ENCODE results near the gene PGS1.

Gene PGS1

DNA sequence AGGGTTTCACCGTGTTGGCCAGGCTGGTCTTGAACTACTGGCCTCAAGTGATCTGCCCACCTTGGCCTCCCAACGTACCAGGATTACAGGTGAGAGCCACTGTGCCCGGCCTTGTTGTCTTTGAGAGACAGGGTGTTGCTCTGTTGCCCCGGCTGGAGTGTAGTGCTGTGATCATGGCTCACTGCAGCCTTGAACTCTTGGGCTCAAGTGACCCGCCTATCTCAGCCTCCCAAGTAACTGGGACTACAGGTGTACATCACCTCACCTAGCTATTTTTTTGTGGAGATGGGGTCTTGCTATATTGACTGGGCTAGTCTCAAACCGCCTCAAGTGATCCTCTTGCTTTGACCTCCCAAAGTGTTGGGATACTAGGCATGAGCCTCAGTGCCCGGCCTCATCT, 68.4 kb downstream of the PGS1 start:
- DNase-seq, result no peak
- Mint-ChIP-seq H3K4me3 (no peak overlapping the region), H3K27me3 (ENCODE audit: low read depth, poor library complexity) (peaks cover 14% of the 10 kb centered on the region), H3K27ac (no peak overlapping the region), H3K9me3 (peaks cover 3% of the 10 kb centered on the region), H3K4me1 (peaks cover 28% of the 10 kb centered on the region), H3K36me3 (ENCODE audit: low read depth) (no peaks in the 10 kb centered on the region)
- TF ChIP-seq, protein P1, sequence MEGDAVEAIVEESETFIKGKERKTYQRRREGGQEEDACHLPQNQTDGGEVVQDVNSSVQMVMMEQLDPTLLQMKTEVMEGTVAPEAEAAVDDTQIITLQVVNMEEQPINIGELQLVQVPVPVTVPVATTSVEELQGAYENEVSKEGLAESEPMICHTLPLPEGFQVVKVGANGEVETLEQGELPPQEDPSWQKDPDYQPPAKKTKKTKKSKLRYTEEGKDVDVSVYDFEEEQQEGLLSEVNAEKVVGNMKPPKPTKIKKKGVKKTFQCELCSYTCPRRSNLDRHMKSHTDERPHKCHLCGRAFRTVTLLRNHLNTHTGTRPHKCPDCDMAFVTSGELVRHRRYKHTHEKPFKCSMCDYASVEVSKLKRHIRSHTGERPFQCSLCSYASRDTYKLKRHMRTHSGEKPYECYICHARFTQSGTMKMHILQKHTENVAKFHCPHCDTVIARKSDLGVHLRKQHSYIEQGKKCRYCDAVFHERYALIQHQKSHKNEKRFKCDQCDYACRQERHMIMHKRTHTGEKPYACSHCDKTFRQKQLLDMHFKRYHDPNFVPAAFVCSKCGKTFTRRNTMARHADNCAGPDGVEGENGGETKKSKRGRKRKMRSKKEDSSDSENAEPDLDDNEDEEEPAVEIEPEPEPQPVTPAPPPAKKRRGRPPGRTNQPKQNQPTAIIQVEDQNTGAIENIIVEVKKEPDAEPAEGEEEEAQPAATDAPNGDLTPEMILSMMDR (IDR thresholded peaks at IDR 0.05), result no peak

DNA sequence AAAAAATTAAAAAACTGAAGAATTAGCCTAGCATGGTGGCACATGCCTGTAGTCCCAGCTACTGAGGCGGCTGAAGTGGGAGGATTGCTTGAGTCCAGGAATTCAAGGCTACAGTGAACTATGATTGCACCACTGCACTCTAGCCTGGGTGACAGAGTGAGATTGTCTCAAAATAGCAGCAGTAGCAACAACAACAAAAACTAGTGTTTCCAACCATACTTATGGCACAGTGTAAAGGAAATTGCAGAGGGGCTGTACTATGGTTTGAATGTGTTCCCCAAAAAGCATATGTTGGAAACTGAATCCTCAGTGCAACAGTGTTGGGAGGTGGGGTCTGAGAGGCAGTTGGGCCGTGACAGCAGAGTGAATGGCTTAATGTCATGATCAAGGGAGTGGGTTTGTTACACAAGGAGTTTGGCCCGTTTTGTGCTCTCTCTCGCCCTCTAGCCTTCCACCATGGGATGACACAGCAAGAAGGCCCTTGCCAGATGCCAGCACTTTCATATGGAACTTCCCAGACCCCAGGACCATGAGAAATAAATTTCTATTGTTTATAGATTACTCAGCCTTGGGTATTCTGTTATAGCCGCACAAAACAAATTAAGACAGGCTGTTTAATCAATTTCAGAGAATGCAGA, 70.0 kb downstream of the PGS1 start:
- H3K27ac Mint-ChIP-seq, result peak overlapping the region; percentile 43
- peaks cover 3% of the 10 kb centered on the region for H3K9me3 Mint-ChIP-seq
- H3K4me3 Mint-ChIP-seq, result no peak overlapping the region
- H3K27me3 Mint-ChIP-seq (ENCODE audit: low read depth, poor library complexity), result peaks cover 16% of the 10 kb centered on the region
- DNase-seq, result no peak
- TF ChIP-seq, protein P1 (IDR thresholded peaks at IDR 0.05), result peak; percentile 7
- no peaks in the 10 kb centered on the region for H3K36me3 Mint-ChIP-seq (ENCODE audit: low read depth)
- H3K4me1 Mint-ChIP-seq, result peaks cover 15% of the 10 kb centered on the region

DNA sequence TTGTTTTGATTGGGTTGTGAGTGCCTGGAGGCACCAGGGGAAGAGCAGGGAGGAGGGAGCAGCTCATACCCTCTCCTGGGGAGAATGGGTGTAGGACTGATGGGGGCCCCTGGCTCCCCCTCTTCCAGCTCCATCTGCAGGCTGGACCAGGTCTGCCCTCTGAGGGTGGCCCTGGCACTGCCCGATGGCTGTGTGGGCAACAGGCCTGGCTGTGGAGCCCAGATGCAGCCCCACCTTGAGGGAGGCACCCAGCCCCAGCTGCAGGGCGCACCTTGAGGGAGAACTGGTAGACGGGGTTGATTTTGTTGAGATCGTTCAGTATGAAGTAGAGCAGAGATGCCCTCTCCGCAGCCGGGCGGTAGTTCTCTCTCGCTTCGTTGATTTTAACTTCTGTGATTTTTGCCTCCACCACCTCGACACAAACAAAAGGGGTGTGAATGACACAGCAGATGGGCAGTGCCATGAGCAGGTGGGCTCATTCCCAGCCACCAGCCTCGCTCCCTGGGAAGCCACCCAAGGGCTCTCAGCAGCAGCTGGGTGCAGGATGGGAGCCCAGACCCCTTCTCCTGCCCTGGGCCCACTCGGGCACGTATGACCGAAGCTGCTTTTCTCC, 71.6 kb downstream of the PGS1 start:
- H3K36me3 Mint-ChIP-seq (ENCODE audit: low read depth), result no peaks in the 10 kb centered on the region
- no peak for DNase-seq
- H3K4me1 Mint-ChIP-seq, result peaks cover 7% of the 10 kb centered on the region
- peaks cover 14% of the 10 kb centered on the region for H3K27me3 Mint-ChIP-seq (ENCODE audit: low read depth, poor library complexity)
- no peak overlapping the region for H3K4me3 Mint-ChIP-seq
- no peak overlapping the region for H3K27ac Mint-ChIP-seq
- peaks cover 3% of the 10 kb centered on the region for H3K9me3 Mint-ChIP-seq
- TF ChIP-seq, protein P1 (IDR thresholded peaks at IDR 0.05), result no peak

DNA sequence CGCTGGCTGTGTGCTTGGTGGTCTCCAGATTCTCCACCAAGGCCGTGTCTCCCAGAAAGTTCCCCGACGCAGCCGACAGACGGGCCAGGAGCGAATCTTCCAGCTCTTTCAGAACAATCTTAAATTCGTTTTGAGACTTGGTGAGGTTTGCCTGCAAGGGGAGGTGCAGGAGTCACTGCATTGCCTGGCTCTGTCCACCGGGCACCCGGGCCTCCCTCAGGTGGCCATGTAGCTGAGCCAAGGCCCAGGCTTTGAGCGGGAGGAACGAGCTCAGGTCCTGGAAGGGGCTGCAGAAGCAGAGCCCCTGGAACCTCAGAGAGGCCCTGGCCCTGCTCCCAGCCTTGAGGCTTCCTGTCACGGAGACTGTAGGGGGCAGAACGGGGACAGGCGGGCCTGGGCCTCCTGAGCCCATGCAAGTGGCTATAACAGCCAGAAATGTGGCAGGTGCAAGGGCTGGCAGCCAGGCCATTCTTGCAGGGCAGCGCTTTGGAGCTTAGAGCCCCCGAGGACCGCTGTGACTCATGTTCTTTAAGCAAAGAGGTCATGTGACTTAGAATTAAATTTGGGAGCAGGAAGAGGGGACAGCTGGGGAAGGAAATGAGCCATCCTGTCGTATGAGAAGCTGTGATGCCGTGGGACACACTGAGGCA, 72.4 kb downstream of the PGS1 start:
- DNase-seq, result no peak
- no peaks in the 10 kb centered on the region for H3K36me3 Mint-ChIP-seq (ENCODE audit: low read depth)
- H3K27ac Mint-ChIP-seq, result peak overlapping the region; percentile 54
- TF ChIP-seq, protein P1 (IDR thresholded peaks at IDR 0.05), result no peak
- H3K9me3 Mint-ChIP-seq, result peaks cover 3% of the 10 kb centered on the region
- peaks cover 14% of the 10 kb centered on the region for H3K27me3 Mint-ChIP-seq (ENCODE audit: low read depth, poor library complexity)
- no peak overlapping the region for H3K4me3 Mint-ChIP-seq
- peaks cover 7% of the 10 kb centered on the region for H3K4me1 Mint-ChIP-seq

DNA sequence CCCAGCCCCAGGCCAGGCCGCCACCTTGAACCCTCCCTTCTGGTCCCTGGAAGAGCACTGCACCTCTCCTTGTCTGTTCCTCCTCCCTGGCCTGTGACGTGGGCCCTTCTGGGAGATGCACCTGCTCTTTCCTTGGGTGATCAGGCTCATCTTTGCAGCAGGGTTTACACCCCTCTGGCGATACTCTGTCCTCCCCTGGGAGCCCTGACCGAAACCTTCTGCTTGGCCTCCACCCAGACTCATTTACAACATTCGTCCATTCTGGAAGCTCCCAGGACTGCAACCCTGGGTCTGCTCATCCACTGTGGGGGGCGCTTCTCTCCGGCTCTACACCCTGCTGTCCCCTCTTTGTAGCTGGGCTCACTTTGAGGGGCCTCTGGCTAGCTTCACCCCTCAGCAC, 73.3 kb downstream of the PGS1 start:
- Mint-ChIP-seq H3K27me3 (ENCODE audit: low read depth, poor library complexity) (peaks cover 13% of the 10 kb centered on the region), H3K27ac (no peak overlapping the region), H3K4me3 (no peak overlapping the region), H3K9me3 (peaks cover 3% of the 10 kb centered on the region), H3K4me1 (peaks cover 7% of the 10 kb centered on the region), H3K36me3 (ENCODE audit: low read depth) (no peaks in the 10 kb centered on the region)
- TF ChIP-seq, protein P1 (IDR thresholded peaks at IDR 0.05), result no peak
- DNase-seq, result no peak
